GM18505 (cell line): ENCODE measurements around the gene PAPPA2.

Experiments
- ATAC-seq: cut with Tn5 transposase; IDR thresholded peaks from one replicate; pipeline ENCODE4 v1.9.1; 2021; ENCODE audit not compliant: unreplicated experiment
- POLR2A ChIP-seq: IDR thresholded peaks from 4 replicates; pipeline ENCODE4 v1.6.1; 2011; ENCODE audit warnings: borderline replicate concordance; ENCODE audit not compliant: insufficient read depth, insufficient read length; ENCODE audit errors: extremely low read depth

PAPPA2 gene

GRCh38 chr1:176568185-176568584, 105.2 kb downstream of the PAPPA2 start:
- no peak for ATAC-seq

DNA sequence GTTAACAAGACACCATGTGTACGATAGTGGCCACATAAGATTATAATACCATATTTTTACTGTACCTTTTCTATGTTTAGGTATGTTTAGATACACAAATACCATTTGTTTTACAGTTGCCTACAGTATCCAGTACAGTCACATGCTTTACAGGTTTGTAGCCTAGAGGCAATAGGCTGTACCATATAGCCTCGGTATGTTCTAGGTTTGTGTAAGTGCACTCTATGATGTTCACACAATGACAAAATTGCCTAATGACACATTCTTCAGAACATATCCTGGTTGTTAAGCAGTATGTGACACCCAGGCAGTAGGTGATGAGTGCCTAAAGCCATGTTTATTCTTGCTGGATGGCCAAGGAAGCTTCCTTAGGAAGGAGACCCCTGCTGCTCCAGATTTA, 111.8 kb downstream of the PAPPA2 start:
- no peak for ATAC-seq
- no peak for TF ChIP-seq POLR2A

More at GRCh38 chr1:176568185-176568584, 105.2 kb downstream of the PAPPA2 start:
- TF ChIP-seq POLR2A, result no peak

GRCh38 chr1:176575991-176576390, 113.0 kb downstream of the PAPPA2 start:
- ATAC-seq, result no peak
- no peak for TF ChIP-seq POLR2A

DNA sequence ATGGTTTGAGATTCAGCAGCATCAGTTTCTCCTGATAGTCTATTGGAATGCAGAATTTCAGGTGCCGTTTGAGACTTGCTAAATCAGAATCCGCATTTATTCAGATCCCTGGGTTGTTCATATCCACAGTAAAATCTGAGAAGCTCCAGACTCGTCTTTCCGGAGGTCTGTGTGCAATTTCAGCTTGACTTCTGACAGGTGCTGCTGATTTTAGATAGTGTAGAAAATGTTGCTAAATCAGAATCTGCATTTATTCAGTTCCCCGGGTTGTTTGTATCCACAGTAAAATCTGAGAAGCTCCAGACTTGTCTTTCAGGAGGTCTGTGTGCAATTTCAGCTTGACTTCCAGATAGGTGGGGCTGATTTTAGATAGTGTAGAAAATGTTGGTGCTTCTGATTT, 113.7 kb downstream of the PAPPA2 start:
- TF ChIP-seq POLR2A, result no peak
- ATAC-seq, result no peak

DNA sequence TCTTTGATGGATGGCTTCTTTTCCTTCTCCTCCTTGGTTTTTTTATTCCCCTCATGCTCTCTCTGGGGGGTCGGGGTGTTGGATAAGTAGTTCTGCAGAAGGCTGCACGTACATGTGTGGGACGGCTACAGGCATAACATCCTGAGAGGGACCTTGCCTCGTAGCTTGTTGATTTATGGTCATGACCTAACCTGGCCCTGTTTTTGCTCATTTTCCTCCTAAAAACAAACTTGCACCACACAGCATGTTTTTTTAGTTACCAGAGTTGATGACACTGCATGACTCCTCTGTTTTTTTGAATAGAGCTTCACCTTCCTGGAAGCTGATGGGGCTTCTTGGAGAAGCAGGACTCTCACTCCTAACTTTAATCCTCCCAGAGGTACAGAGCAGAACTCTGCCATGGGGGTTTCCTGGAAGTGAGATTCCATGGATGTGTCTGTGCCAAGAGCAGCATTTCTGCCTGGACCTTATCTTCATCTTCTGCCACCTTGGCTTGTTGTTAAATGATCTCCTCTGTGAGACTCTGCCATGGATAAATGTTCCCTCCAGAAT, 114.7 kb downstream of the PAPPA2 start:
- no peak for ATAC-seq
- no peak for TF ChIP-seq POLR2A

GRCh38 chr1:176579087-176579486, 116.1 kb downstream of the PAPPA2 start:
- TF ChIP-seq POLR2A, result no peak
- no peak for ATAC-seq

DNA sequence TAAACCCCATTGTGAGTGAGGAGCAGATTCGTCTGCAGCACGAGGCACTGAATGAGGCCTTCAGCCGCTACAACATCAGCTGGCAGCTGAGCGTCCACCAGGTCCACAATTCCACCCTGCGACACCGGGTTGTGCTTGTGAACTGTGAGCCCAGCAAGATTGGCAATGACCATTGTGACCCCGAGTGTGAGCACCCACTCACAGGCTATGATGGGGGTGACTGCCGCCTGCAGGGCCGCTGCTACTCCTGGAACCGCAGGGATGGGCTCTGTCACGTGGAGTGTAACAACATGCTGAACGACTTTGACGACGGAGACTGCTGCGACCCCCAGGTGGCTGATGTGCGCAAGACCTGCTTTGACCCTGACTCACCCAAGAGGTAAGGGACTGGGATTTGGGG, 132.2 kb downstream of the PAPPA2 start:
- no peak for TF ChIP-seq POLR2A
- no peak for ATAC-seq

- TF ChIP-seq POLR2A, result no peak
- no peak for ATAC-seq
Measured at GRCh38 chr1:176601348-176601747, 138.4 kb downstream of the PAPPA2 start.

GRCh38 chr1:176602388-176603004, 139.5 kb downstream of the PAPPA2 start:
- no peak for TF ChIP-seq POLR2A
- no peak for ATAC-seq

- ATAC-seq, result no peak
Measured at GRCh38 chr1:176603696-176604095, 140.7 kb downstream of the PAPPA2 start.

DNA sequence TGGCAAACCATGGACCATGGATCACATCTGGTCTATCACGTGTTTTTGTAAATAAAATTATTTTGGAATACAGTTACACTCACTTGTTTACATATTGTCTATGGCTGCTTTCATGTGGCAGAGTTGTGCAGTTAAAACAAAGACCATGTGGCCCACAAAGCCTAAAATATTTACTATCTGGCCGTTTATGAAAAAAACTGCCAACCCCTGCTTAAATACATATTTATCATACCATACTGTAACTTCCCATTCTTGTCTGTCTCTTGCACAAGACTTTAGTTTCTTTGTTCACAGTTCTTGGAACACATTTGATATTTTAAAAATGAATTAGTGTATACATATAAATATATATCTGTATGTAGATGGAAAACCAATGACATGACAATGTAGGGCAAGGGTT, 141.5 kb downstream of the PAPPA2 start:
- TF ChIP-seq POLR2A, result no peak
- no peak for ATAC-seq

More at GRCh38 chr1:176603696-176604095, 140.7 kb downstream of the PAPPA2 start:
- no peak for TF ChIP-seq POLR2A

DNA sequence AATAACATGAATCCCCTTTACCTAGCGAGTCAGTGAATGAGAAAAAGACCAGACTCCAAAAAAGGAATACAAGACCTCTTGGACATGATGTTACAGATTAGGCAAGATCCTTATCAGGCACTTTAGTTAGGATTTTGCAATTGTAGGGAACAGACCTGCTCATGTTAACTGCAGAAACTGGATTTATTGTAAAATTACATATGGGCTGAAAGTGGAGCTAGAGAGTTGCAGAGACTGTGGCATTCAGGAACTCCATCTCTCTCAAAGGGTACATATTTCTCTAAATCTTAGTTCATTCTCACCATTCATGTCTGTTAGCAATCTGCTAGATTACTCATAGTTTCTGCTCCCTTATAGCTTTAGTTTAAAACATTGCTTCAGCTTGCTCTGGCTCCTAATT, 142.2 kb downstream of the PAPPA2 start:
- TF ChIP-seq POLR2A, result no peak
- no peak for ATAC-seq

- ATAC-seq, result no peak
Measured at GRCh38 chr1:176609556-176610408, 146.8 kb downstream of the PAPPA2 start.

GRCh38 chr1:176612791-176613190, 149.8 kb downstream of the PAPPA2 start:
- no peak for TF ChIP-seq POLR2A
- ATAC-seq, result no peak

More at GRCh38 chr1:176609556-176610408, 146.8 kb downstream of the PAPPA2 start:
- no peak for TF ChIP-seq POLR2A
